PC-9 (cell line): Measurements from ENCODE around the gene BTN1A1.

Source experiments
- CTCF ChIP-seq: fragments of 200-600 bp; sonication (generic); conservative IDR thresholded peaks from 2 replicates; pipeline ENCODE4 v1.6.1; 2017; ENCODE audit warnings: mixed run types, antibody characterized with exemption, mild to moderate bottlenecking, moderate library complexity
- EZH2 ChIP-seq: fragments of 200-600 bp; sonication (generic); IDR thresholded peaks from 2 replicates; pipeline ENCODE4 v1.8.0; 2017; ENCODE audit warnings: antibody characterized with exemption, low read depth

DNA sequence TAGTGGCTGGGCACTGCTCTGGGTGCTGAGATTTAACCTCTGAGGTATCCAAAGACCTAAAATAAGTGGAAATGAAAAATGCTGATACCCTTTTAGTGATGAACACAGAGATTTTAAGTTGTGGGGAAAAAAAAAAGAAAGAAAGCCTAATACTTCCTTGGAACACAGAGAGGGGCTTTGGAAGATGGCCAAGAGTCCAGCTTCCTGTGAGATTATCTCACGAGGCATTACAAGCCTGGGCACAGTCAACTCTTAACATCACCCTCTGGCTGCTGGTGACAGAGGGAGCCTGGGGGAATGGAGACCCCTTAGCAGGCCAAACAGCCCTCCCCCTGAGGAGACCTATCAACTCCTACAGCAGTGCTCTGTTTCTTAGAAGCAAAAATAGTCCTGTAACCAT lies 22.7 kb upstream of the BTN1A1 start:
- TF ChIP-seq EZH2 (no peak), CTCF (no peak)
